ENCODE results near the gene SORBS2. TPM values are rescaled to one million over a fixed set of nuclear protein-coding genes. Genes with fewer than 3 reads are reported as not detected.
A peak's percentile ranks its signal among the peaks of the same experiment; 100 is the strongest.

SORBS2 gene
- total RNA-seq, 2 experiments from 2014 or later: not detected

DNA sequence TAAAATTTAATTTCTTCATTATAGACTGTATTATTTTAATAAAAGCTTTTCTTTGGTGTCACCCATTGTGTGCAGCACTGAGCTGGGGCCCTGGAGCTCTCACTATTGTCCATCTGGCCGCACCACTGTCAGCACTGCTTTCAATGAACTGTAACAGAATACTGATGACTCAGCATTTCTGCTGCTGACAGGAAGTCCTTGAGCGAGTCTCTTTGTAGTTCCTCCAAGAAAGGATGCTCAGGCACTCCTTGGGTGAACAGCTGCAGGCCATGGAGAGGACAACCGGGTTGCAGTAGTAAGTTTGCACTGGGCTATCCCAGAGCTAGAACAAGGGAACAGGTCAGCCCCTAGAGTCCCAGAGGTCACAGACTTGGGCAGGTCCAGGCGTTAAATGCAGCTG is 81.6 kb downstream of the SORBS2 start:
- CTCF ChIA-PET: no interaction called here
- no peaks in the 10 kb centered on the region for H3K4me1 Mint-ChIP-seq (ENCODE audit: low read depth)
- TF ChIP-seq, protein P1, sequence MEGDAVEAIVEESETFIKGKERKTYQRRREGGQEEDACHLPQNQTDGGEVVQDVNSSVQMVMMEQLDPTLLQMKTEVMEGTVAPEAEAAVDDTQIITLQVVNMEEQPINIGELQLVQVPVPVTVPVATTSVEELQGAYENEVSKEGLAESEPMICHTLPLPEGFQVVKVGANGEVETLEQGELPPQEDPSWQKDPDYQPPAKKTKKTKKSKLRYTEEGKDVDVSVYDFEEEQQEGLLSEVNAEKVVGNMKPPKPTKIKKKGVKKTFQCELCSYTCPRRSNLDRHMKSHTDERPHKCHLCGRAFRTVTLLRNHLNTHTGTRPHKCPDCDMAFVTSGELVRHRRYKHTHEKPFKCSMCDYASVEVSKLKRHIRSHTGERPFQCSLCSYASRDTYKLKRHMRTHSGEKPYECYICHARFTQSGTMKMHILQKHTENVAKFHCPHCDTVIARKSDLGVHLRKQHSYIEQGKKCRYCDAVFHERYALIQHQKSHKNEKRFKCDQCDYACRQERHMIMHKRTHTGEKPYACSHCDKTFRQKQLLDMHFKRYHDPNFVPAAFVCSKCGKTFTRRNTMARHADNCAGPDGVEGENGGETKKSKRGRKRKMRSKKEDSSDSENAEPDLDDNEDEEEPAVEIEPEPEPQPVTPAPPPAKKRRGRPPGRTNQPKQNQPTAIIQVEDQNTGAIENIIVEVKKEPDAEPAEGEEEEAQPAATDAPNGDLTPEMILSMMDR (IDR thresholded peaks at IDR 0.05): no peak

GRCh38 chr4:185729391-185729804 is 82.6 kb downstream of the SORBS2 start:
- intact Hi-C loops (cut with DNase I, micrococcal nuclease): no loop called here
- no peaks in the 10 kb centered on the region for H3K4me1 ChIP-seq (ENCODE audit: insufficient read depth, low read length)

More for the DNA sequence above, 81.6 kb downstream of the SORBS2 start:
- DNase-seq: peak in 2 of 14 experiments; percentile 9 to 21
- no peaks in the 10 kb centered on the region for H3K4me1 ChIP-seq (ENCODE audit: insufficient read depth, low read length)
- H3K4me3 Mint-ChIP-seq: no peak overlapping the region
- H3K4me3 ChIP-seq (ENCODE audit: low read length): no peak overlapping the region
- H3K27ac ChIP-seq (ENCODE audit: low read depth in 1 of 2, low read length in 2 of 2): no peak overlapping the region
- peaks cover 2% of the 10 kb centered on the region for H3K9me3 Mint-ChIP-seq
- intact Hi-C loops (cut with DNase I, micrococcal nuclease): no loop called here
- peaks cover 33% of the 10 kb centered on the region for H3K27me3 Mint-ChIP-seq
- ATAC-seq (ENCODE audit: poor library complexity): no peak
- peaks cover 0 to 5% of the 10 kb centered on the region in 2 experiments for H3K9me3 ChIP-seq (ENCODE audit: control insufficient read depth in 1 of 2, insufficient read depth in 1 of 2, low read length in 2 of 2)
- H3K36me3 Mint-ChIP-seq (ENCODE audit: low read depth): no peaks in the 10 kb centered on the region
- H3K27me3 ChIP-seq (ENCODE audit: control insufficient read depth in 1 of 2, insufficient read depth in 2 of 2, low read length in 2 of 2): no peaks in the 10 kb centered on the region
- no peaks in the 10 kb centered on the region for H3K36me3 ChIP-seq (ENCODE audit: insufficient read depth, low read length)
- POLR2A ChIA-PET: interaction anchor here (0.6 kb wide), 1 partner anchor 62 kb away, joined by 3 read pairs; no protein-coding TSS in a partner anchor
- H3K27ac Mint-ChIP-seq: no peak overlapping the region

GRCh38 chr4:185728893-185729292 is 83.1 kb downstream of the SORBS2 start:
- ChIA-PET POLR2A (no interaction called here), CTCF (no interaction called here)
- ATAC-seq (ENCODE audit: poor library complexity): no peak
- no peaks in the 10 kb centered on the region for H3K27me3 ChIP-seq (ENCODE audit: control insufficient read depth in 1 of 2, insufficient read depth in 2 of 2, low read length in 2 of 2)
- no peak for DNase-seq
- H3K4me3 ChIP-seq (ENCODE audit: low read length): no peak overlapping the region
- Mint-ChIP-seq H3K27ac (no peak overlapping the region), H3K27me3 (peaks cover 20% of the 10 kb centered on the region), H3K36me3 (ENCODE audit: low read depth) (no peaks in the 10 kb centered on the region), H3K4me1 (ENCODE audit: low read depth) (no peaks in the 10 kb centered on the region), H3K9me3 (peaks cover under 1% of the 10 kb centered on the region), H3K4me3 (no peak overlapping the region)
- H3K9me3 ChIP-seq (ENCODE audit: control insufficient read depth in 1 of 2, insufficient read depth in 1 of 2, low read length in 2 of 2): peaks cover 0 to 5% of the 10 kb centered on the region in 2 experiments
- TF ChIP-seq, protein P1 (IDR thresholded peaks at IDR 0.05): no peak
- intact Hi-C loops (cut with DNase I, micrococcal nuclease): no loop called here
- no peak overlapping the region for H3K27ac ChIP-seq (ENCODE audit: low read depth in 1 of 2, low read length in 2 of 2)
- no peaks in the 10 kb centered on the region for H3K4me1 ChIP-seq (ENCODE audit: insufficient read depth, low read length)
- no peaks in the 10 kb centered on the region for H3K36me3 ChIP-seq (ENCODE audit: insufficient read depth, low read length)

More at GRCh38 chr4:185729391-185729804, 82.6 kb downstream of the SORBS2 start:
- Mint-ChIP-seq H3K27ac (no peak overlapping the region), H3K4me3 (no peak overlapping the region), H3K36me3 (ENCODE audit: low read depth) (no peaks in the 10 kb centered on the region), H3K4me1 (ENCODE audit: low read depth) (no peaks in the 10 kb centered on the region), H3K27me3 (peaks cover 25% of the 10 kb centered on the region), H3K9me3 (peaks cover 2% of the 10 kb centered on the region)
- TF ChIP-seq, protein P1 (IDR thresholded peaks at IDR 0.05): no peak
- DNase-seq: no peak
- ChIA-PET POLR2A (no interaction called here), CTCF (no interaction called here)
- Histone ChIP-seq H3K9me3 (ENCODE audit: control insufficient read depth in 1 of 2, insufficient read depth in 1 of 2, low read length in 2 of 2) (peaks cover 0 to 5% of the 10 kb centered on the region in 2 experiments), H3K4me3 (ENCODE audit: low read length) (no peak overlapping the region), H3K27me3 (ENCODE audit: control insufficient read depth in 1 of 2, insufficient read depth in 2 of 2, low read length in 2 of 2) (no peaks in the 10 kb centered on the region), H3K36me3 (ENCODE audit: insufficient read depth, low read length) (no peaks in the 10 kb centered on the region), H3K27ac (ENCODE audit: low read depth in 1 of 2, low read length in 2 of 2) (no peak overlapping the region)
- ATAC-seq (ENCODE audit: poor library complexity): no peak
